HepG2 (cell line): ENCODE data around the gene FBXW2.

Source experiments
- CEBPZ ChIP-seq: IDR thresholded peaks from 2 replicates; pipeline ENCODE4 v1.6.1; 2012; ENCODE audit warnings: low read length, improper control_type of control experiment
- HNRNPK ChIP-seq: fragments of 200-400 bp; formaldehyde crosslinking; IDR thresholded peaks from 2 replicates; pipeline ENCODE4 v1.6.1; 2018; ENCODE audit warnings: low read length, low read depth, moderate library complexity, mild to moderate bottlenecking; ENCODE audit not compliant: poor library complexity, severe bottlenecking
- MEIS1 ChIP-seq: sonication (generic); formaldehyde crosslinking; IDR thresholded peaks from 2 replicates; pipeline ENCODE4 v1.9.0; 2021; ENCODE audit warnings: mild to moderate bottlenecking, missing genetic modification reagents, moderate library complexity, borderline replicate concordance
- POLR2A ChIP-seq, 2 experiments: IDR thresholded peaks; 2 replicates each; pipeline ENCODE4 v1.6.1; 2011; ENCODE audit warnings: low read depth in 2 of 2, low read length in 2 of 2, mild to moderate bottlenecking in 1 of 2, moderate library complexity in 1 of 2; ENCODE audit not compliant: insufficient read depth in 1 of 2
- TCF7 ChIP-seq: sonication (generic); IDR thresholded peaks from 2 replicates; pipeline ENCODE4 v1.6.1; 2016; ENCODE audit warnings: antibody characterized with exemption, low read depth
- TCF7L2 ChIP-seq: IDR thresholded peaks from 2 replicates; pipeline ENCODE4 v1.6.1; 2011; ENCODE audit warnings: mild to moderate bottlenecking, low read depth, low read length, moderate library complexity
- ZBTB37 ChIP-seq: sonication (generic); formaldehyde crosslinking; IDR thresholded peaks from 2 replicates; pipeline ENCODE4 v1.4.0; 2020; ENCODE audit warnings: mild to moderate bottlenecking, missing genetic modification reagents
- ZKSCAN1 ChIP-seq: fragments of 150-350 bp; IDR thresholded peaks from 2 replicates; pipeline ENCODE4 v1.6.1; 2014; ENCODE audit warnings: low read length
- ZNF558 ChIP-seq: sonication (generic); formaldehyde crosslinking; IDR thresholded peaks from 2 replicates; pipeline ENCODE4 v1.9.0; 2022; ENCODE audit warnings: mild to moderate bottlenecking, missing genetic modification reagents, borderline replicate concordance
- ZNF580 ChIP-seq: IDR thresholded peaks from 2 replicates; pipeline ENCODE4 v1.6.1; 2016; ENCODE audit warnings: low read depth, borderline replicate concordance

- TF ChIP-seq CEBPZ (no peak), HNRNPK (no peak), ZBTB37 (no peak), ZNF580 (CRISPR knock-in tag) (no peak), TCF7 (no peak), POLR2A (IDR thresholded peaks at IDR 0.05; ENCODE audit: insufficient read depth in 1 of 2, low read depth in 2 of 2, low read length in 2 of 2) (no peak), MEIS1 (CRISPR knock-in tag) (no peak), ZKSCAN1 (no peak), TCF7L2 (no peak), ZNF558 (no peak)
These were observed 60.0 kb downstream of the FBXW2 start for GRCh38 chr9:120733190-120733589.
